Epithelial cell of prostate (primary cell): ENCODE data around the gene NRGN.

ENCODE experiments used
- DNase-seq: peaks from one replicate; pipeline ENCODE4 v3.0.0-alpha.2; 2011; ENCODE audit warnings: low read depth, low spot score
- H3K27ac ChIP-seq: fragments of 450-650 bp; 2 replicates; pipeline ENCODE4 v1.5.1; 2017; ENCODE audit warnings: mild to moderate bottlenecking

The NRGN gene

GRCh38 chr11:124778281-124778680 lies 38.5 kb downstream of the NRGN start:
- DNase-seq: no peak
- H3K27ac ChIP-seq: no peak overlapping the region

- DNase-seq: no peak
Observed at GRCh38 chr11:124779568-124779967, 39.8 kb downstream of the NRGN start.

GRCh38 chr11:124783002-124783401 lies 43.3 kb downstream of the NRGN start:
- DNase-seq: no peak
- no peak overlapping the region for H3K27ac ChIP-seq

More at GRCh38 chr11:124779568-124779967, 39.8 kb downstream of the NRGN start:
- H3K27ac ChIP-seq: no peak overlapping the region

- no peak for DNase-seq
- H3K27ac ChIP-seq: no peak overlapping the region
Observed at GRCh38 chr11:124784051-124784450, 44.3 kb downstream of the NRGN start.

GRCh38 chr11:124788521-124788920 lies 48.8 kb downstream of the NRGN start:
- DNase-seq: no peak
- H3K27ac ChIP-seq: no peak overlapping the region

GRCh38 chr11:124791626-124792341 lies 52.0 kb downstream of the NRGN start:
- no peak overlapping the region for H3K27ac ChIP-seq
- no peak for DNase-seq

GRCh38 chr11:124793466-124794278 lies 53.9 kb downstream of the NRGN start:
- H3K27ac ChIP-seq: no peak overlapping the region
- DNase-seq: no peak

GRCh38 chr11:124796312-124796711 lies 56.6 kb downstream of the NRGN start:
- no peak overlapping the region for H3K27ac ChIP-seq
- DNase-seq: no peak
